Epidermal melanocyte (primary cell): ENCODE data around the gene SIPA1L3.

ENCODE experiments used
- DNase-seq: peaks from one replicate; pipeline ENCODE4 v3.0.0; 2011; ENCODE audit warnings: low spot score; ENCODE audit not compliant: insufficient read length

The SIPA1L3 gene

GRCh38 chr19:38152461-38153379 is 245.7 kb downstream of the SIPA1L3 start:
- no peak for DNase-seq

- no peak for DNase-seq
These were observed 248.4 kb downstream of the SIPA1L3 start for GRCh38 chr19:38155453-38155852.

GRCh38 chr19:38158730-38159129 is 251.7 kb downstream of the SIPA1L3 start:
- no peak for DNase-seq

- no peak for DNase-seq
These were observed 255.1 kb downstream of the SIPA1L3 start for GRCh38 chr19:38162094-38162493.

- DNase-seq, result no peak
These were observed 255.6 kb downstream of the SIPA1L3 start for GRCh38 chr19:38162632-38163031.

- no peak for DNase-seq
These were observed 256.6 kb downstream of the SIPA1L3 start for GRCh38 chr19:38163419-38164290.

- no peak for DNase-seq
These were observed 257.5 kb downstream of the SIPA1L3 start for GRCh38 chr19:38164526-38164925.

- no peak for DNase-seq
These were observed 258.3 kb downstream of the SIPA1L3 start for GRCh38 chr19:38165335-38165734.

GRCh38 chr19:38168637-38169036 is 261.6 kb downstream of the SIPA1L3 start:
- DNase-seq, result no peak

- DNase-seq, result no peak
These were observed 263.3 kb downstream of the SIPA1L3 start for GRCh38 chr19:38170334-38170733.

GRCh38 chr19:38172001-38172400 is 265.0 kb downstream of the SIPA1L3 start:
- DNase-seq, result no peak

GRCh38 chr19:38173291-38174041 is 266.5 kb downstream of the SIPA1L3 start:
- no peak for DNase-seq

- DNase-seq, result no peak
These were observed 268.4 kb downstream of the SIPA1L3 start for GRCh38 chr19:38175422-38175821.

GRCh38 chr19:38180071-38180470 is 273.1 kb downstream of the SIPA1L3 start:
- no peak for DNase-seq

GRCh38 chr19:38182536-38183210 is 275.7 kb downstream of the SIPA1L3 start:
- DNase-seq, result no peak

GRCh38 chr19:38183251-38183897 is 276.4 kb downstream of the SIPA1L3 start:
- DNase-seq, result peak; percentile 35

GRCh38 chr19:38184815-38185214 is 277.8 kb downstream of the SIPA1L3 start:
- DNase-seq, result no peak

GRCh38 chr19:38185562-38185961 is 278.6 kb downstream of the SIPA1L3 start:
- no peak for DNase-seq

GRCh38 chr19:38190061-38190460 is 283.1 kb downstream of the SIPA1L3 start:
- DNase-seq, result no peak

- no peak for DNase-seq
These were observed 283.8 kb downstream of the SIPA1L3 start for GRCh38 chr19:38190793-38191192.
